Measurements from ENCODE around the gene PREX1.

PREX1 gene

GRCh38 chr20:48582673-48582985 is 245.2 kb downstream of the PREX1 start:
- DNase-seq (no peak), ATAC-seq (no peak)

- DNase-seq, result no peak
- no peak for ATAC-seq
Measured at GRCh38 chr20:48581167-48581566, 246.6 kb downstream of the PREX1 start.

- ATAC-seq (no peak), DNase-seq (no peak)
Measured at GRCh38 chr20:48578397-48579098, 249.3 kb downstream of the PREX1 start.

- ATAC-seq (no peak), DNase-seq (no peak)
Measured at GRCh38 chr20:48577557-48577956, 250.2 kb downstream of the PREX1 start.

- DNase-seq (no peak), ATAC-seq (no peak)
Measured at GRCh38 chr20:48574383-48574782, 253.4 kb downstream of the PREX1 start.
